Ectodermal cell (in vitro differentiated cells): ENCODE results near the gene TRIM22.

Experiments used
- H3K27ac ChIP-seq: 2 replicates; pipeline ENCODE4 v1.7.0; 2013; ENCODE audit warnings: mild to moderate bottlenecking, low read depth, low read length; ENCODE audit not compliant: insufficient read depth, poor library complexity, severe bottlenecking
- H3K27me3 ChIP-seq: 2 replicates; pipeline ENCODE4 v1.7.0; 2013; ENCODE audit warnings: mild to moderate bottlenecking, low read length; ENCODE audit not compliant: insufficient read depth, control insufficient read depth, poor library complexity, severe bottlenecking
- H3K36me3 ChIP-seq: one replicate; pipeline ENCODE4 v1.7.0; 2013; ENCODE audit warnings: low read length; ENCODE audit not compliant: control insufficient read depth, insufficient read depth
- H3K4me1 ChIP-seq: one replicate; pipeline ENCODE4 v1.7.0; 2013; ENCODE audit warnings: low read length; ENCODE audit not compliant: control insufficient read depth, insufficient read depth
- H3K4me3 ChIP-seq: 2 replicates; pipeline ENCODE4 v1.7.0; 2013; ENCODE audit warnings: low read depth, low read length, control low read depth; ENCODE audit not compliant: insufficient read depth
- H3K9me3 ChIP-seq: 2 replicates; pipeline ENCODE4 v1.7.0; 2013; ENCODE audit warnings: mild to moderate bottlenecking, low read length, moderate library complexity; ENCODE audit not compliant: control insufficient read depth
- WGBS, 2 experiments: methylation state at CpG; one replicate each; pipeline ENCODE4 v1.1.7; 2013; ENCODE audit warnings: missing lambda C conversion rate in 2 of 2; 5-methylcytosine and 5-hydroxymethylcytosine counted together

TRIM22 gene

GRCh38 chr11:5737091-5737490 is 47.5 kb downstream of the TRIM22 start:
- Histone ChIP-seq H3K4me1 (peaks cover 4% of the 10 kb centered on the region), H3K4me3 (no peak overlapping the region), H3K27me3 (no peaks in the 10 kb centered on the region), H3K27ac (no peak overlapping the region), H3K36me3 (no peaks in the 10 kb centered on the region), H3K9me3 (no peaks in the 10 kb centered on the region)

GRCh38 chr11:5737670-5738392 is 48.2 kb downstream of the TRIM22 start:
- no peak overlapping the region for H3K4me3 ChIP-seq
- no peak overlapping the region for H3K27ac ChIP-seq
- H3K9me3 ChIP-seq, result no peaks in the 10 kb centered on the region
- whole genome bisulfite sequencing, 2 experiments, result 89 to 90% methylated on average over 6 of the region's 6 CpGs
- H3K4me1 ChIP-seq, result peaks cover 4% of the 10 kb centered on the region
- H3K27me3 ChIP-seq, result no peaks in the 10 kb centered on the region
- H3K36me3 ChIP-seq, result no peaks in the 10 kb centered on the region

GRCh38 chr11:5738431-5738830 is 48.8 kb downstream of the TRIM22 start:
- no peaks in the 10 kb centered on the region for H3K36me3 ChIP-seq
- no peak overlapping the region for H3K4me3 ChIP-seq
- no peaks in the 10 kb centered on the region for H3K27me3 ChIP-seq
- H3K4me1 ChIP-seq, result peaks cover 4% of the 10 kb centered on the region
- H3K27ac ChIP-seq, result no peak overlapping the region
- 100% methylated on average over 1 of the region's 1 CpG; no CpG with 5 or more reads in 1 of the 2 experiments for WGBS, 2 experiments
- H3K9me3 ChIP-seq, result no peaks in the 10 kb centered on the region

GRCh38 chr11:5746614-5747013 is 57.0 kb downstream of the TRIM22 start:
- WGBS, 2 experiments, result 89 to 100% methylated on average over 2 of the region's 3 CpGs
- Histone ChIP-seq H3K36me3 (no peaks in the 10 kb centered on the region), H3K4me1 (no peaks in the 10 kb centered on the region), H3K4me3 (no peak overlapping the region), H3K27ac (no peak overlapping the region), H3K9me3 (no peaks in the 10 kb centered on the region), H3K27me3 (no peaks in the 10 kb centered on the region)

DNA sequence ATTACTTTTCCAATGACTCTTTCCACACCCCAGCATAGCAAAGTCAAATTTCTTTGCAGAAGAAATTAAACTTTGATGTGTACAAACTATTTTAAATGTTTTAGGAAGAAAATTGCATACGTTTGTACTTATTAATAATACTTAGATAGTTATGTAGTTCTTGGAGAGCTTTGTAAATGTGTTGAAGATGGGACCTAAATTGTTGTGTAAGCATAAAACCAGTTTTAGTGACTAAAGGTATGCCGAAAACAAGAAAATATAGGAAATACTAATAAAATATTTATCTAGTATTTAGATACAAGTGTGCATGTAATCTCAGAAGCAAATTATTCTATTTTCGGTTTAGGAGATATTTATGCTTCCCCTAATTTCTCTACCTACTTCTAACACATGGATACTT is 60.2 kb downstream of the TRIM22 start:
- no peaks in the 10 kb centered on the region for H3K4me1 ChIP-seq
- 77 to 100% methylated on average over 1 to 3 of the region's 3 CpGs for WGBS, 2 experiments
- no peaks in the 10 kb centered on the region for H3K9me3 ChIP-seq
- no peaks in the 10 kb centered on the region for H3K36me3 ChIP-seq
- no peak overlapping the region for H3K27ac ChIP-seq
- H3K4me3 ChIP-seq, result no peak overlapping the region
- H3K27me3 ChIP-seq, result no peaks in the 10 kb centered on the region

GRCh38 chr11:5753943-5754342 is 64.4 kb downstream of the TRIM22 start, which contains the start of gene OR52N4:
Gene OR52N4, plus strand, starts transcription at chr11:5754243. Its CDS starts 498 bp downstream, at chr11:5754741.
- H3K4me1 ChIP-seq, result no peaks in the 10 kb centered on the region
- H3K4me3 ChIP-seq, result no peak within 1 kb of the TSS
- no peaks in the 10 kb centered on the region for H3K36me3 ChIP-seq
- H3K27ac ChIP-seq, result no peak within 1 kb of the TSS
- WGBS, 2 experiments, result 88 to 100% methylated on average over 1 of the region's 1 CpG
- no peaks in the 10 kb centered on the region for H3K27me3 ChIP-seq
- no peaks in the 10 kb centered on the region for H3K9me3 ChIP-seq
